ENCODE measurements around the gene CCDC152. TPM values are rescaled to one million over a fixed set of nuclear protein-coding genes. Genes with fewer than 3 reads are reported as not detected.
"Not testable (repeated sequence)": the region's sequence is repeated elsewhere in the genome, so short reads cannot be mapped to it uniquely, and the experiment has no call there.

CCDC152 gene
- total RNA-seq, 1 donor = 3.2 TPM

GRCh38 chr5:42811591-42812446 lies 55.2 kb downstream of the CCDC152 start, which contains the start of gene SELENOP:
Gene SELENOP (minus strand): TSS chr5:42811892. CDS start chr5:42808353, 3,539 bp downstream.
- peak in 2 of 3 donors; percentile 34 to 57 for DNase-seq (ENCODE audit: low read depth in 2 of 3, low spot score in 2 of 3)

DNA sequence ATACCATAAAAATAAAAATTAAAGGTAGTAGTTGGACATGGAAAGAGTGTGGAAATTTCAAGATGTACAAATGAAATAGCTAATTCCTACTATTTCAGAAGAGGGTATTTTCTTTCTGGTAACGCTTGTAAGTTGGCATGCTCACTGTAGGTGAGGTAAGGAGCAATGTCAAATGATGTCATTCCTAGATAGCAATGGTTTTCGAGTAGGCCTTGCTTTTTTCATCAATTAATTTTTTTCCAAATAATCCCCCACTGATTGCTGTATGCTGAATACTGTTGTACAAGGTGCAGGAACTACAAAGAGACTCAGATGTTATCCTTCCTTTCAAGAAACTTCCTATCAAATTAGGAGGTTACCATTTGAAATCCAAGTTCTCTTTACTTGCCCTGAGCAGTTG lies 56.0 kb downstream of the CCDC152 start:
- DNase-seq (ENCODE audit: low read depth in 2 of 3, low spot score in 2 of 3) = no peak

- DNase-seq (ENCODE audit: low read depth in 2 of 3, low spot score in 2 of 3) = no peak
These were observed 56.9 kb downstream of the CCDC152 start for GRCh38 chr5:42813533-42813932.

- not testable (repeated sequence) for DNase-seq (ENCODE audit: low read depth in 2 of 3, low spot score in 2 of 3)
These were observed 59.9 kb downstream of the CCDC152 start for GRCh38 chr5:42816546-42816945.

- no peak for DNase-seq (ENCODE audit: low read depth in 2 of 3, low spot score in 2 of 3)
These were observed 63.1 kb downstream of the CCDC152 start for GRCh38 chr5:42819745-42820144.

- no peak for DNase-seq (ENCODE audit: low read depth in 2 of 3, low spot score in 2 of 3)
These were observed 65.9 kb downstream of the CCDC152 start for GRCh38 chr5:42822548-42822947.

- DNase-seq (ENCODE audit: low read depth in 2 of 3, low spot score in 2 of 3) = no peak
These were observed 67.8 kb downstream of the CCDC152 start for GRCh38 chr5:42824347-42824976.

- DNase-seq (ENCODE audit: low read depth in 2 of 3, low spot score in 2 of 3) = no peak
These were observed 69.0 kb downstream of the CCDC152 start for GRCh38 chr5:42825422-42826148.

DNA sequence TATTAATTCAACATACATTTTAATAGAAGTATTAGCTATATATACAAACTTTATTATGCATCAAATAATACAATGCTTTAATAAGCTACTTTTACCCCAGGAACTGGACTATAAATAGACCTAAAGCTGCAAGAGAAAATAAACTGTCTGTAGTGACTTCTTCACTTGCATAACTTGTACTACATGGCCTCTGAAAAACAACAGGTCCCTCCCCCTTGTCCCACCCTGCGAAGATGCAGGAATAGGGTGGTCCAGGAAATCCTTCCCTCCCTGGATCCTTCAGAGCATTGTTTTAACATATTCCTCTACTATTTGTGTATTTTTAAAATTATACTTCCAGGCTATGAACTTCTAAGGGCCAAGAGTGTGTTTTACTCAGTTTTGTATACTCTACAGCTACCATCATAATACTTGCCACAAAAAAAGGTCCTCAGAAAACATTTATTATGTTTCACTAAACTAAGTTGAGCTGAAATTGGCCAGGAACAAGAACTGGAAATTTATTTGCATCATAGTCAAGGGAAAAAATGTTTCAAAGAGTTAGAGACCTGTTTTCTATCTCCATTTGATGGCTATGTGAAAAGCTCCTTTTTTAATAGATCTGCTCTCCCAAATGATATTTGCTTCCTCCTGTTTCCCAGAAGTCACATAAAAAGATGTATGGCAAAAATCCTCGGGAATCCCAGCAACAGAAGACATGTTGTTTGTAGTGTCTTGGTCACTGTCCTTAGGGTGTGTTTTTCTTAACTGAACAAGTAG lies 70.3 kb downstream of the CCDC152 start:
- no peak for DNase-seq (ENCODE audit: low read depth in 2 of 3, low spot score in 2 of 3)

- DNase-seq (ENCODE audit: low read depth in 2 of 3, low spot score in 2 of 3) = no peak
These were observed 72.1 kb downstream of the CCDC152 start for GRCh38 chr5:42828671-42829070.

DNA sequence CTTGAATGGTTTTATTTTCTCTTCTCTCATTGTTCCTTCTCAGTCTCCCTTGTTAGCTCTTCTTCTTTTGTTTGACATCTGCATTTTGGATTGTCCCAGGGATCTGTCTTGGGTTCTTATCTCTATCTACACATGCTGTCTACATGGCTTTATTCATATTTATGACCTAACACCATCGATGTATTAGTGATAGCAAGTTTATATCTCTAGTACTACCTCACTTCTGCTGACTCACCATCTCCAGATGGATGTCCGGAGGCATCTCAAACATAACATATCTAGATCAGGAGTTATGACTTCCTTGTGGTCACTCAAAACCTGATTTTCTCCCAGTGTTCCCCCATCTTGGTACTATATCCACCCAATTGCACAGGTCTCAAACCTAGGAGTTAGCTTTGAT lies 74.3 kb downstream of the CCDC152 start:
- DNase-seq (ENCODE audit: low read depth in 2 of 3, low spot score in 2 of 3) = no peak

DNA sequence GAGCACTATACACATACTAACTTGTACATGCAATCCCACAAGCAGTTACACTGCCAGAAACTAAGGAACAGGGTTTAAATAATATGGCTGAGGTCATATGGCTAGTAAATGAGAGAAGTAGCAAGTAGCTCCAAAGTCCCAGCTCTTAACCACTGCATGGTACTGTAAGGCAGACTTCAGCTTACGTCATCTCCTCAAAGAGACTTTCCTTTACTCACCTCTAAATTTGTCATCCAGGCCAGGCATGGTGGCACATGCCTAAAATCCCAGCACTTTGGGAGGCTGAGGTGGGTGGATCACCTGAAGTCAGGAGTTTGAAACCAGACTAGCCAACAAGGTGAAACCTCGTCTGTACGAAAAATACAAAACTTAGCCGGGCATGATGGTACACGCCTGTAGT lies 75.4 kb downstream of the CCDC152 start:
- DNase-seq (ENCODE audit: low read depth in 2 of 3, low spot score in 2 of 3) = no peak

- DNase-seq (ENCODE audit: low read depth in 2 of 3, low spot score in 2 of 3) = no peak
These were observed 79.6 kb downstream of the CCDC152 start for GRCh38 chr5:42836070-42836769.

GRCh38 chr5:42837601-42838000 lies 81.0 kb downstream of the CCDC152 start:
- no peak for DNase-seq (ENCODE audit: low read depth in 2 of 3, low spot score in 2 of 3)

GRCh38 chr5:42839196-42839595 lies 82.6 kb downstream of the CCDC152 start:
- no peak for DNase-seq (ENCODE audit: low read depth in 2 of 3, low spot score in 2 of 3)

DNA sequence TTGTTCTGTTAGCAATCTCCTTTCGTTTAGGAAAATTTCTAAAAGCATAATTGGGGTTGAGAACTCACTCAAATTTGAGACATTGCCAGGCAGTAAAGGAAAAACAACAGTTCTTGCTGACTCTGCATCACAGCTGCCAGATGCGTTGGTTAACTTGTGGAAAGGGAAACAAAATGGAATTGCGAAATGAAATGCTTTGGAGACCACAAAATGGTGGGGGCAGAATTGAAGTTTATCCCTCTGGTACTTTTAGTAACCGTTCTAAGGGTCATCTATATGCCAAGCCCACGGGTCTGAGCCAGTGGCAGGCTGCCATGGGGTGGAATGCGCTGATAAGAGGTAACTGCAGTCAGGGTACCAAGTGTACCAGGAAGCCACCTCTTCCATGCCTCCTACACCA lies 83.7 kb downstream of the CCDC152 start:
- peak in 2 of 3 donors; percentile 14 to 71 for DNase-seq (ENCODE audit: low read depth in 2 of 3, low spot score in 2 of 3)

GRCh38 chr5:42840842-42841567 lies 84.4 kb downstream of the CCDC152 start:
- no peak for DNase-seq (ENCODE audit: low read depth in 2 of 3, low spot score in 2 of 3)

- no peak for DNase-seq (ENCODE audit: low read depth in 2 of 3, low spot score in 2 of 3)
These were observed 86.5 kb downstream of the CCDC152 start for GRCh38 chr5:42842921-42843641.

All from hematopoietic multipotent progenitor cell (in vitro differentiated cells).